Measurements from ENCODE around the gene GMPR2.

The GMPR2 gene

GRCh38 chr14:24187539-24187915 lies 45.2 kb upstream of the GMPR2 start:
- Histone ChIP-seq H3K27ac (ENCODE audit: low read depth, low read length, poor library complexity, severe bottlenecking) (no peak overlapping the region), H3F3A (ENCODE audit: insufficient read depth, low read length) (no peaks in the 10 kb centered on the region), H3K36me3 (ENCODE audit: insufficient read depth, low read length) (peaks cover 56% of the 10 kb centered on the region), H3K79me2 (ENCODE audit: insufficient read depth, low read length) (no peaks in the 10 kb centered on the region), H3K9me3 (ENCODE audit: low read length) (no peaks in the 10 kb centered on the region), H3K27me3 (ENCODE audit: insufficient read depth, low read length) (no peaks in the 10 kb centered on the region), H3K9ac (ENCODE audit: low read length) (peak overlapping the region; percentile 64), H3K4me1 (ENCODE audit: insufficient read depth, low read length, severe bottlenecking) (peaks cover 19% of the 10 kb centered on the region), H3K9me2 (ENCODE audit: low read depth, low read length) (no peaks in the 10 kb centered on the region), H4K20me1 (ENCODE audit: insufficient read depth, low read length) (no peaks in the 10 kb centered on the region), H3K4me2 (ENCODE audit: low read length) (peak overlapping the region; percentile 67), H2AFZ (ENCODE audit: low read length) (no peak overlapping the region), H3K4me3 (ENCODE audit: low read depth, low read length, poor library complexity, severe bottlenecking) (peak overlapping the region; percentile 65)
- TF ChIP-seq EZH2 (IDR thresholded peaks at IDR 0.05; ENCODE audit: borderline replicate concordance, low read length) = no peak
- no peak for TF ChIP-seq CTCF (IDR thresholded peaks at IDR 0.05; ENCODE audit: low read length)

GRCh38 chr14:24188251-24189058 lies 44.3 kb upstream of the GMPR2 start, which contains the start of gene IPO4:
TSS of gene IPO4 (minus strand) at chr14:24188816. CDS start at chr14:24188787, 29 bp downstream.
- no peaks in the 10 kb centered on the region for H3F3A ChIP-seq (ENCODE audit: insufficient read depth, low read length)
- no peaks in the 10 kb centered on the region for H3K27me3 ChIP-seq (ENCODE audit: insufficient read depth, low read length)
- no peaks in the 10 kb centered on the region for H4K20me1 ChIP-seq (ENCODE audit: insufficient read depth, low read length)
- H2AFZ ChIP-seq (ENCODE audit: low read length) = 0 out of 2 replicates have a peak within 1 kb of the TSS, but pooled peaks have one; percentile 30
- H3K9ac ChIP-seq (ENCODE audit: low read length) = peak within 1 kb of the TSS; percentile 64
- no peak for TF ChIP-seq CTCF (IDR thresholded peaks at IDR 0.05; ENCODE audit: low read length)
- no peak for TF ChIP-seq EZH2 (IDR thresholded peaks at IDR 0.05; ENCODE audit: borderline replicate concordance, low read length)
- H3K9me3 ChIP-seq (ENCODE audit: low read length) = no peaks in the 10 kb centered on the region
- H3K79me2 ChIP-seq (ENCODE audit: insufficient read depth, low read length) = no peaks in the 10 kb centered on the region
- H3K36me3 ChIP-seq (ENCODE audit: insufficient read depth, low read length) = peaks cover 52% of the 10 kb centered on the region
- peak within 1 kb of the TSS; percentile 16 for H3K27ac ChIP-seq (ENCODE audit: low read depth, low read length, poor library complexity, severe bottlenecking)
- H3K4me1 ChIP-seq (ENCODE audit: insufficient read depth, low read length, severe bottlenecking) = peaks cover 19% of the 10 kb centered on the region
- peak within 1 kb of the TSS; percentile 65 for H3K4me3 ChIP-seq (ENCODE audit: low read depth, low read length, poor library complexity, severe bottlenecking)
- H3K9me2 ChIP-seq (ENCODE audit: low read depth, low read length) = no peaks in the 10 kb centered on the region
- H3K4me2 ChIP-seq (ENCODE audit: low read length) = peak within 1 kb of the TSS; percentile 67

- Histone ChIP-seq H3K27me3 (ENCODE audit: insufficient read depth, low read length) (no peaks in the 10 kb centered on the region), H3K27ac (ENCODE audit: low read depth, low read length, poor library complexity, severe bottlenecking) (peak overlapping the region; percentile 16), H3K9me3 (ENCODE audit: low read length) (no peaks in the 10 kb centered on the region), H3K4me3 (ENCODE audit: low read depth, low read length, poor library complexity, severe bottlenecking) (peak overlapping the region; percentile 65), H2AFZ (ENCODE audit: low read length) (0 out of 2 replicates have a peak overlapping the region, but pooled peaks have one; percentile 30), H3K9ac (ENCODE audit: low read length) (peak overlapping the region; percentile 33), H4K20me1 (ENCODE audit: insufficient read depth, low read length) (no peaks in the 10 kb centered on the region), H3K4me2 (ENCODE audit: low read length) (peak overlapping the region; percentile 67), H3K79me2 (ENCODE audit: insufficient read depth, low read length) (no peaks in the 10 kb centered on the region), H3K4me1 (ENCODE audit: insufficient read depth, low read length, severe bottlenecking) (peaks cover 19% of the 10 kb centered on the region), H3F3A (ENCODE audit: insufficient read depth, low read length) (no peaks in the 10 kb centered on the region), H3K9me2 (ENCODE audit: low read depth, low read length) (no peaks in the 10 kb centered on the region), H3K36me3 (ENCODE audit: insufficient read depth, low read length) (peaks cover 51% of the 10 kb centered on the region)
- TF ChIP-seq EZH2 (IDR thresholded peaks at IDR 0.05; ENCODE audit: borderline replicate concordance, low read length) (no peak), CTCF (IDR thresholded peaks at IDR 0.05; ENCODE audit: low read length) (no peak)
These were observed 43.7 kb upstream of the GMPR2 start for GRCh38 chr14:24189059-24189375.

Measured in OCI-LY1 (cell line).